OCI-LY7 (cell line): Measurements from ENCODE around the gene KPNA4. TPM values are rescaled to one million over a fixed set of nuclear protein-coding genes. Genes with fewer than 3 reads are reported as not detected.

ENCODE experiments used
- BruUV-seq: library from RNA; stranded (reverse); fragments of 400-500 nt; replicated peaks from 2 replicates; lab custom pipeline; 2021; lab: Mats Ljungman, UMichigan
- CTCF ChIA-PET: fragments of 300-600 bp; sonication (Branson Sonifier 250); formaldehyde crosslinking; loops from one replicate; lab custom pipeline; 2022; ENCODE audit warnings: antibody characterized with exemption; ENCODE audit not compliant: unreplicated experiment; lab: Charles Lee
- POLR2A ChIA-PET: fragments of 300-600 bp; sonication (Branson Sonifier 250); formaldehyde crosslinking; loops from one replicate; lab custom pipeline; 2022; ENCODE audit warnings: antibody characterized with exemption; lab: Charles Lee
- DNase-seq: peaks from one replicate; pipeline ENCODE4 v3.0.0-alpha.2; 2015; ENCODE audit warnings: low spot score
- H2AFZ ChIP-seq: fragments of 200-600 bp; sonication (generic), shearing (Covaris generic); 2 replicates; pipeline ENCODE4 v1.6.1; 2014; ENCODE audit warnings: mild to moderate bottlenecking, antibody characterized with exemption, low read length, moderate library complexity
- H3K27ac ChIP-seq: fragments of 200-600 bp; sonication (generic); 2 replicates; pipeline ENCODE4 v1.5.1; 2014; ENCODE audit warnings: mixed run types, low read depth, mild to moderate bottlenecking, moderate library complexity, low read length, inconsistent platforms; ENCODE audit not compliant: poor library complexity, severe bottlenecking
- H3K36me3 ChIP-seq: fragments of 200-600 bp; sonication (generic); 2 replicates; pipeline ENCODE4 v1.6.1; 2014; ENCODE audit warnings: mild to moderate bottlenecking, antibody characterized with exemption, low read length, moderate library complexity, mixed read lengths; ENCODE audit not compliant: insufficient read depth
- H3K4me1 ChIP-seq: fragments of 200-600 bp; sonication (generic); 2 replicates; pipeline ENCODE4 v1.5.1; 2014; ENCODE audit warnings: mild to moderate bottlenecking, low read length; ENCODE audit not compliant: insufficient read depth, poor library complexity, severe bottlenecking
- H3K4me2 ChIP-seq: fragments of 200-600 bp; sonication (generic); 2 replicates; pipeline ENCODE4 v1.6.1; 2014; ENCODE audit warnings: mild to moderate bottlenecking, low read length
- H3K4me3 ChIP-seq: fragments of 200-600 bp; sonication (generic); 2 replicates; pipeline ENCODE4 v1.5.1; 2014; ENCODE audit warnings: mild to moderate bottlenecking, low read depth, low read length; ENCODE audit not compliant: poor library complexity, severe bottlenecking
- H3K79me2 ChIP-seq: fragments of 200-600 bp; sonication (generic); 2 replicates; pipeline ENCODE4 v1.6.1; 2016; ENCODE audit warnings: low read depth, mild to moderate bottlenecking, low read length, moderate library complexity, mixed read lengths; ENCODE audit not compliant: insufficient read depth
- H3K9me2 ChIP-seq: fragments of 200-600 bp; sonication (generic); 2 replicates; pipeline ENCODE4 v1.6.1; 2016; ENCODE audit warnings: mild to moderate bottlenecking, low read length, mixed read lengths; ENCODE audit not compliant: insufficient read depth
- H3K9me3 ChIP-seq: fragments of 200-600 bp; sonication (generic); 2 replicates; pipeline ENCODE4 v1.6.1; 2014; ENCODE audit warnings: mild to moderate bottlenecking, mixed run types, low read length, mixed read lengths
- H4K20me1 ChIP-seq: fragments of 200-600 bp; sonication (generic); 2 replicates; pipeline ENCODE4 v1.6.1; 2014; ENCODE audit warnings: mild to moderate bottlenecking, antibody characterized with exemption, low read length, moderate library complexity, mixed read lengths; ENCODE audit not compliant: insufficient read depth
- CTCF ChIP-seq: fragments of 200-600 bp; sonication (generic); conservative IDR thresholded peaks from 2 replicates; pipeline ENCODE4 v1.5.1; 2014; ENCODE audit warnings: mild to moderate bottlenecking, antibody characterized with exemption, low read length, moderate library complexity, mixed read lengths
- EZH2phosphoT487 ChIP-seq: fragments of 200-600 bp; sonication (generic); IDR thresholded peaks from 2 replicates; pipeline ENCODE4 v1.6.1; 2018; ENCODE audit warnings: low read depth, borderline replicate concordance, mild to moderate bottlenecking, mixed run types, antibody characterized with exemption, low read length, moderate library complexity, mixed read lengths
- intact Hi-C: fragments of 100-400 bp; cut with micrococcal nuclease; formaldehyde crosslinking; loops from one replicate; pipeline ENCODE4 v1.10.0; 2022; ENCODE audit not compliant: unreplicated experiment
- total RNA-seq, 2 experiments: library from RNA; depleted of rRNA in 1 of 2; stranded (reverse); fragments of >200 nt in 1 of 2; shearing (Covaris generic) in 1 of 2; gene quantifications; 2 replicates each; pipeline ENCODE4 v1.2.3, GENCODE V29; 2014 to 2022

The KPNA4 gene
- total RNA-seq, 2 experiments from 2014 or later: 15.7 to 46.3 TPM

- Histone ChIP-seq H3K4me1 (peaks cover 21% of the 10 kb centered on the region), H2AFZ (no peak overlapping the region; the same call in 1 of the 2 replicates), H3K27ac (no peak overlapping the region), H3K4me3 (no peak overlapping the region), H3K36me3 (peaks cover 24% of the 10 kb centered on the region), H3K9me3 (0 out of 2 replicates have a peak, but pooled peaks cover 4% of the 10 kb centered on the region), H4K20me1 (no peaks in the 10 kb centered on the region), H3K4me2 (0 out of 2 replicates have a peak overlapping the region, but pooled peaks have one; percentile 56), H3K79me2 (peaks cover 34% of the 10 kb centered on the region), H3K9me2 (no peaks in the 10 kb centered on the region)
- DNase-seq: no peak
- ChIA-PET POLR2A (interaction anchor here (0.6 to 2.4 kb wide), 7 partner anchors 8 to 684 kb away, joined by 3 to 14 read pairs (median 6); no protein-coding TSS in a partner anchor), CTCF (no interaction called here)
- no TSS peak for BruUV-seq
- no peak for TF ChIP-seq EZH2phosphoT487
- no peak for TF ChIP-seq CTCF
- intact Hi-C loops: no loop called here
Measured at GRCh38 chr3:160450846-160451245, 114.5 kb downstream of the KPNA4 start.

GRCh38 chr3:160449636-160450598, 115.5 kb downstream of the KPNA4 start, which contains the start of gene TRIM59:
Gene TRIM59, minus strand, starts transcription at chr3:160449786. Its CDS starts 10,603 bp downstream, at chr3:160439183.
- POLR2A ChIA-PET: interaction anchor here (0.5 to 2.4 kb wide), 20 partner anchors 8 to 685 kb away, joined by 3 to 14 read pairs (median 6); no protein-coding TSS in a partner anchor
- H4K20me1 ChIP-seq: no peaks in the 10 kb centered on the region
- TF ChIP-seq EZH2phosphoT487 (no peak), CTCF (no peak)
- H3K4me2 ChIP-seq: peak within 1 kb of the TSS; percentile 71
- intact Hi-C loops: loop anchor here (2.0 to 10.0 kb wide), 3 partner anchors 115 to 775 kb away; partner anchors contain the start of genes KPNA4, NMD3 and PPM1L
- CTCF ChIA-PET: no interaction called here
- H3K4me1 ChIP-seq: peaks cover 21% of the 10 kb centered on the region
- peaks cover 32% of the 10 kb centered on the region for H3K36me3 ChIP-seq
- no peaks in the 10 kb centered on the region for H3K9me2 ChIP-seq
- H3K9me3 ChIP-seq: peaks cover 5% of the 10 kb centered on the region; the same call in 1 of the 2 replicates
- peaks cover 43% of the 10 kb centered on the region for H3K79me2 ChIP-seq
- DNase-seq: peak; percentile 98
- H3K4me3 ChIP-seq: peak within 1 kb of the TSS; percentile 86
- H2AFZ ChIP-seq: peak within 1 kb of the TSS; percentile 83
- no TSS peak for BruUV-seq
- peak within 1 kb of the TSS; percentile 88 for H3K27ac ChIP-seq
